ENCODE data around the gene LCE1E.

Gene LCE1E

DNA sequence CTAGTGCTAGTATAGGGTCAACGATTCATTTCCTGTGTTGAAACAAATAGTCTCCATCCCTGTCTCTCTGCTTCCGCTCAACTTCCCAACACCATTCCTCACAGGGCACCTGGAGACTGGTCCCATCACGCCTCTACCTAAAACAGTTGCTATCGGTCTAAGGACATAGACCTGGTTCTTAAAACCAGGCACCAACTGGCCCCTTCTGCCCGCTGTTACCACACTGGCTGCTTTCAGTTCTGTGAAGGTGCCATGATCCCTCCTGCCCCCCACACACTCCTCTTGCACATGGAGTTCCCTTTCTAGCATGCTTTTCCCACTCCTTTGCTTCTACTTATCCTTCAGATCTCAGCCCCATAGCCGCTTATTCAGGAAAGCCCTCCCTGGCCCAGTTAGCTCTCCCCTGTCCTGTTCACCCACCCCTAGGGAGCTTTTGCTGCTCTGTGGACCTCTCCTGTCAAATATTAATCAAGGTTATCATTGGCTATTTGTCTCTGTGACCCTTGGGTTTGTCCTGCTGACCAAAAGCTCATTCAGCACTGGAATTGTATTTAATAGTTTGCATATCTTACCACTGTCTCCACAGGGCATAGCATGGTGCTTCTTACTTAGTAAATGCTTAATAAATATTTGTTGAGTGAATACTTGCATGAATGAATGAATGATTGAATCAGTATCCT is 40.2 kb upstream of the LCE1E start:
- ATAC-seq (ENCODE audit: insufficient read depth, low read depth) (no peak), DNase-seq (no peak)
- Histone ChIP-seq H3K36me3 (ENCODE audit: insufficient read depth, low read length) (no peaks in the 10 kb centered on the region), H3K4me3 (ENCODE audit: low read depth in 1 of 2, low read length in 2 of 2) (no peak overlapping the region), H3K4me1 (ENCODE audit: insufficient read depth, low read length) (no peaks in the 10 kb centered on the region), H4K20me1 (ENCODE audit: insufficient read depth, low read length) (no peaks in the 10 kb centered on the region), H3K4me2 (ENCODE audit: insufficient read depth, low read length) (no peak overlapping the region), H3K9me3 (ENCODE audit: insufficient read depth, low read length, severe bottlenecking) (no peaks in the 10 kb centered on the region), H3K27ac (ENCODE audit: low read length) (no peak overlapping the region), H3K9ac (ENCODE audit: low read depth, low read length) (no peak overlapping the region), H3K79me2 (ENCODE audit: insufficient read depth, low read length) (no peaks in the 10 kb centered on the region), H2AFZ (ENCODE audit: low read depth, low read length) (no peak overlapping the region), H3K27me3 (ENCODE audit: insufficient read depth, low read length, poor library complexity) (peaks cover 5% of the 10 kb centered on the region)
- no peak for TF ChIP-seq EZH2 (IDR thresholded peaks at IDR 0.05; ENCODE audit: borderline replicate concordance, low read depth, low read length, severe bottlenecking)
- TF ChIP-seq, protein P1, sequence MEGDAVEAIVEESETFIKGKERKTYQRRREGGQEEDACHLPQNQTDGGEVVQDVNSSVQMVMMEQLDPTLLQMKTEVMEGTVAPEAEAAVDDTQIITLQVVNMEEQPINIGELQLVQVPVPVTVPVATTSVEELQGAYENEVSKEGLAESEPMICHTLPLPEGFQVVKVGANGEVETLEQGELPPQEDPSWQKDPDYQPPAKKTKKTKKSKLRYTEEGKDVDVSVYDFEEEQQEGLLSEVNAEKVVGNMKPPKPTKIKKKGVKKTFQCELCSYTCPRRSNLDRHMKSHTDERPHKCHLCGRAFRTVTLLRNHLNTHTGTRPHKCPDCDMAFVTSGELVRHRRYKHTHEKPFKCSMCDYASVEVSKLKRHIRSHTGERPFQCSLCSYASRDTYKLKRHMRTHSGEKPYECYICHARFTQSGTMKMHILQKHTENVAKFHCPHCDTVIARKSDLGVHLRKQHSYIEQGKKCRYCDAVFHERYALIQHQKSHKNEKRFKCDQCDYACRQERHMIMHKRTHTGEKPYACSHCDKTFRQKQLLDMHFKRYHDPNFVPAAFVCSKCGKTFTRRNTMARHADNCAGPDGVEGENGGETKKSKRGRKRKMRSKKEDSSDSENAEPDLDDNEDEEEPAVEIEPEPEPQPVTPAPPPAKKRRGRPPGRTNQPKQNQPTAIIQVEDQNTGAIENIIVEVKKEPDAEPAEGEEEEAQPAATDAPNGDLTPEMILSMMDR (IDR thresholded peaks at IDR 0.05; ENCODE audit: borderline replicate concordance, extremely low read depth, low read length, poor library complexity, severe bottlenecking), result no peak

DNA sequence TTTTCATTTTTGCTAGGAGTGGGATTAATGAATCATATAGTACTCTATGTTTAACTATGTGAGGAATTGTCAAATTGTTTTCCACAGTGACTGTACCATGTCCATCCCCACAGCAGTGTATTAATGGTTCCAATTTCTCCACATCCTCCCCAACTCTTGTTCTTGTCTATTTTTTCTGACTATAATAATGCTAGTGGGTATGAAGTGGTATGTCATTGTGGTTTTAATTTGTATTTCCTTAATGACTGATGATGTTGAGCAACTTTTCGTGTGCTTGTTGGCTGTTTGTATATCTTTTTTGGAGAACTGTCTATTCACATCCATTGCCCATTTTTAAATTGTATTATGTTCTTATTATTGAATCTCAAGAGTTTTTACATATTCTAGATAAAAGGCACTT is 38.2 kb upstream of the LCE1E start:
- ATAC-seq (ENCODE audit: insufficient read depth, low read depth) (no peak), DNase-seq (no peak)
- no peak overlapping the region for H3K27ac ChIP-seq (ENCODE audit: low read length)
- H2AFZ ChIP-seq (ENCODE audit: low read depth, low read length), result no peak overlapping the region
- no peaks in the 10 kb centered on the region for H4K20me1 ChIP-seq (ENCODE audit: insufficient read depth, low read length)
- H3K4me3 ChIP-seq (ENCODE audit: low read depth in 1 of 2, low read length in 2 of 2), result no peak overlapping the region
- no peak overlapping the region for H3K9ac ChIP-seq (ENCODE audit: low read depth, low read length)
- peaks cover 6% of the 10 kb centered on the region for H3K27me3 ChIP-seq (ENCODE audit: insufficient read depth, low read length, poor library complexity)
- no peaks in the 10 kb centered on the region for H3K4me1 ChIP-seq (ENCODE audit: insufficient read depth, low read length)
- no peaks in the 10 kb centered on the region for H3K79me2 ChIP-seq (ENCODE audit: insufficient read depth, low read length)
- TF ChIP-seq EZH2 (IDR thresholded peaks at IDR 0.05; ENCODE audit: borderline replicate concordance, low read depth, low read length, severe bottlenecking), result no peak
- H3K9me3 ChIP-seq (ENCODE audit: insufficient read depth, low read length, severe bottlenecking), result no peaks in the 10 kb centered on the region
- H3K36me3 ChIP-seq (ENCODE audit: insufficient read depth, low read length), result no peaks in the 10 kb centered on the region
- H3K4me2 ChIP-seq (ENCODE audit: insufficient read depth, low read length), result no peak overlapping the region

DNA sequence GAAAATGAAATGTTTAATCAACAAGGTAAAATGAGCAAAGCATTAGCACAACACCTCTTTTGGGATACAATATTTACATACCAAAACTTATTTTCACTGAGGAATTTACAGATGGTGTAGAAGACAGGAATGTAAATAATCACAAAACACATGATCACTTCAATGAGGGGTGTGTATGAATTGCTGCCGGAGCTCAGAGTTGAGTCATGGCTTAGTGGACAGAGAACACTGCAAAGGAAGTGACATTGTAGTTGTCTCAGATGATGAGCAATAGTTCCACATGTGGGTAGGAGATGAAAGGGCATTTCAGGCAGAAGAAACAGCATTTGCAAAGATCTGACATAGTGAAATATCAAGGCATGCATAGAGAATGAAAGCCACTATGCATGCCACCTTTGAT is 33.8 kb upstream of the LCE1E start:
- H3K4me3 ChIP-seq (ENCODE audit: low read depth in 1 of 2, low read length in 2 of 2), result no peak overlapping the region
- no peak overlapping the region for H3K4me2 ChIP-seq (ENCODE audit: insufficient read depth, low read length)
- H3K27ac ChIP-seq (ENCODE audit: low read length), result no peak overlapping the region
- no peak for TF ChIP-seq EZH2 (IDR thresholded peaks at IDR 0.05; ENCODE audit: borderline replicate concordance, low read depth, low read length, severe bottlenecking)
- TF ChIP-seq, protein P1 (IDR thresholded peaks at IDR 0.05; ENCODE audit: borderline replicate concordance, extremely low read depth, low read length, poor library complexity, severe bottlenecking), result no peak
- no peaks in the 10 kb centered on the region for H3K36me3 ChIP-seq (ENCODE audit: insufficient read depth, low read length)
- H3K27me3 ChIP-seq (ENCODE audit: insufficient read depth, low read length, poor library complexity), result peaks cover 6% of the 10 kb centered on the region
- ATAC-seq (ENCODE audit: insufficient read depth, low read depth) (no peak), DNase-seq (no peak)
- no peaks in the 10 kb centered on the region for H4K20me1 ChIP-seq (ENCODE audit: insufficient read depth, low read length)
- no peaks in the 10 kb centered on the region for H3K9me3 ChIP-seq (ENCODE audit: insufficient read depth, low read length, severe bottlenecking)
- no peak overlapping the region for H2AFZ ChIP-seq (ENCODE audit: low read depth, low read length)
- H3K79me2 ChIP-seq (ENCODE audit: insufficient read depth, low read length), result no peaks in the 10 kb centered on the region
- no peaks in the 10 kb centered on the region for H3K4me1 ChIP-seq (ENCODE audit: insufficient read depth, low read length)
- no peak overlapping the region for H3K9ac ChIP-seq (ENCODE audit: low read depth, low read length)

DNA sequence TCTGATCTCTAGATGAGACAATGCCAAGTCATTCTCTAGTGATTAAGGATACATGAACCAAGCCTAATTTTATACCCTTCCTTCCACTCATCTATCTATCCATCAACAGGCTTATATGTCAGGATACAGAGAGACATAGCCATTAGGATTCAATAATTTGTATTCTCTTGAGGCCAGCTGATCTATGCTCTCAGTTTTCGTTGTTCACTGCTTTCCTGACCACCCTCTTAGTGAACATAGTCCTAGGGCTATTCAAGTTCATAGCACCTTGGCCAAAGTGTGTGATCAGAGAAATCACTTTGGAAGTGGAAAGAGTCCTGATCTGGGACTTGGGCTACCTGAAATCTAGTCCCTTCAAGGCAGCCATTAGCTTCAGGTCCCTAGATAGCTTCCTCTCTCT is 32.5 kb upstream of the LCE1E start:
- Histone ChIP-seq H3K9me3 (ENCODE audit: insufficient read depth, low read length, severe bottlenecking) (no peaks in the 10 kb centered on the region), H4K20me1 (ENCODE audit: insufficient read depth, low read length) (no peaks in the 10 kb centered on the region), H3K4me2 (ENCODE audit: insufficient read depth, low read length) (no peak overlapping the region), H3K27me3 (ENCODE audit: insufficient read depth, low read length, poor library complexity) (peaks cover 2% of the 10 kb centered on the region), H3K4me3 (ENCODE audit: low read depth in 1 of 2, low read length in 2 of 2) (no peak overlapping the region), H3K4me1 (ENCODE audit: insufficient read depth, low read length) (no peaks in the 10 kb centered on the region), H3K79me2 (ENCODE audit: insufficient read depth, low read length) (no peaks in the 10 kb centered on the region), H3K9ac (ENCODE audit: low read depth, low read length) (no peak overlapping the region), H2AFZ (ENCODE audit: low read depth, low read length) (no peak overlapping the region), H3K27ac (ENCODE audit: low read length) (no peak overlapping the region), H3K36me3 (ENCODE audit: insufficient read depth, low read length) (no peaks in the 10 kb centered on the region)
- DNase-seq (no peak), ATAC-seq (ENCODE audit: insufficient read depth, low read depth) (no peak)
- TF ChIP-seq, protein P1 (IDR thresholded peaks at IDR 0.05; ENCODE audit: borderline replicate concordance, extremely low read depth, low read length, poor library complexity, severe bottlenecking), result no peak
- TF ChIP-seq EZH2 (IDR thresholded peaks at IDR 0.05; ENCODE audit: borderline replicate concordance, low read depth, low read length, severe bottlenecking), result no peak
